Left forelimb (tissue), 1 donor: ENCODE measurements around the gene FAM90A1.
"Not testable (repeated sequence)": the region's sequence is repeated elsewhere in the genome, so short reads cannot be mapped to it uniquely, and the experiment has no call there.

Experiments used
- DNase-seq: peaks from one replicate; pipeline ENCODE4 v3.0.0-alpha.2; 2018; ENCODE audit warnings: low spot score

Gene FAM90A1

GRCh38 chr12:8226992-8227731 is at the start of gene FAM90A1:
Gene FAM90A1, minus strand, starts transcription at chr12:8227618. Its CDS starts 2,786 bp downstream, at chr12:8224832.
- DNase-seq: not testable (repeated sequence)

GRCh38 chr12:8276397-8276796 is 49.0 kb upstream of the FAM90A1 start:
- not testable (repeated sequence) for DNase-seq

GRCh38 chr12:8266706-8267105 is 39.3 kb upstream of the FAM90A1 start:
- not testable (repeated sequence) for DNase-seq

GRCh38 chr12:8264236-8264635 is 36.8 kb upstream of the FAM90A1 start:
- not testable (repeated sequence) for DNase-seq

GRCh38 chr12:8261111-8261554 is 33.7 kb upstream of the FAM90A1 start:
- DNase-seq: not testable (repeated sequence)

GRCh38 chr12:8256356-8256755 is 28.9 kb upstream of the FAM90A1 start:
- not testable (repeated sequence) for DNase-seq

GRCh38 chr12:8254705-8255104 is 27.3 kb upstream of the FAM90A1 start:
- DNase-seq: not testable (repeated sequence)

GRCh38 chr12:8252056-8252818 is 24.8 kb upstream of the FAM90A1 start:
- DNase-seq: not testable (repeated sequence)

- not testable (repeated sequence) for DNase-seq
These were observed 24.2 kb upstream of the FAM90A1 start for GRCh38 chr12:8251616-8252015.

- not testable (repeated sequence) for DNase-seq
These were observed 19.6 kb upstream of the FAM90A1 start for GRCh38 chr12:8246941-8247535.

GRCh38 chr12:8243682-8244161 is 16.3 kb upstream of the FAM90A1 start:
- not testable (repeated sequence) for DNase-seq

GRCh38 chr12:8242880-8243681 is 15.7 kb upstream of the FAM90A1 start:
- DNase-seq: peak; percentile 99

GRCh38 chr12:8242622-8242879 is 15.1 kb upstream of the FAM90A1 start:
- peak; percentile 67 for DNase-seq

GRCh38 chr12:8241917-8242621 is 14.7 kb upstream of the FAM90A1 start:
- DNase-seq: not testable (repeated sequence)

GRCh38 chr12:8240340-8241114 is 13.1 kb upstream of the FAM90A1 start:
- not testable (repeated sequence) for DNase-seq

- not testable (repeated sequence) for DNase-seq
These were observed 9.6 kb upstream of the FAM90A1 start for GRCh38 chr12:8237031-8237430.

- DNase-seq: not testable (repeated sequence)
These were observed 8.1 kb upstream of the FAM90A1 start for GRCh38 chr12:8235316-8236157.

- not testable (repeated sequence) for DNase-seq
These were observed 7.3 kb upstream of the FAM90A1 start for GRCh38 chr12:8234746-8235145.

GRCh38 chr12:8233935-8234495 is 6.6 kb upstream of the FAM90A1 start:
- not testable (repeated sequence) for DNase-seq
